Measurements from ENCODE around the gene SOX8. TPM values are rescaled to one million over a fixed set of nuclear protein-coding genes. Genes with fewer than 3 reads are reported as not detected.

Gene SOX8
- total RNA-seq, 4 donors from 2014 or later: under 0.01 to 6.4 (median 1.1) TPM; not detected in 1

GRCh38 chr16:967077-967541, 14.5 kb upstream of the SOX8 start:
- TF ChIP-seq POLR2A (IDR thresholded peaks at IDR 0.05): no peak
- no peak for TF ChIP-seq CTCF (IDR thresholded peaks at IDR 0.05)
- no peak overlapping the region for H3K27ac ChIP-seq

GRCh38 chr16:967546-968295, 13.8 kb upstream of the SOX8 start:
- intact Hi-C loops (cut with DNase I; ENCODE audit: low total_unique reads): no loop called here
- Histone ChIP-seq H3K9me3 (no peaks in the 10 kb centered on the region), H3K4me3 (no peak overlapping the region), H3K27ac (no peak overlapping the region), H3K4me1 (peaks cover 0 to 6% of the 10 kb centered on the region in 2 donors), H3K36me3 (no peaks in the 10 kb centered on the region), H3K27me3 (no peaks in the 10 kb centered on the region)
- TF ChIP-seq POLR2A (IDR thresholded peaks at IDR 0.05) (no peak), CTCF (IDR thresholded peaks at IDR 0.05) (no peak)
- DNase-seq: no peak

More at GRCh38 chr16:967077-967541, 14.5 kb upstream of the SOX8 start:
- Histone ChIP-seq H3K27me3 (no peaks in the 10 kb centered on the region), H3K36me3 (no peaks in the 10 kb centered on the region), H3K9me3 (no peaks in the 10 kb centered on the region), H3K4me3 (no peak overlapping the region), H3K4me1 (peaks cover 0 to 6% of the 10 kb centered on the region in 2 donors)
- DNase-seq: no peak
- intact Hi-C loops (cut with DNase I; ENCODE audit: low total_unique reads): no loop called here

- TF ChIP-seq CTCF (IDR thresholded peaks at IDR 0.05): no peak
- no peak for TF ChIP-seq POLR2A (IDR thresholded peaks at IDR 0.05)
- H3K9me3 ChIP-seq: no peaks in the 10 kb centered on the region
- no peak overlapping the region for H3K27ac ChIP-seq
- no peak overlapping the region for H3K4me3 ChIP-seq
- intact Hi-C loops (cut with DNase I; ENCODE audit: low total_unique reads): no loop called here
- H3K27me3 ChIP-seq: no peaks in the 10 kb centered on the region
- peaks cover 0 to 6% of the 10 kb centered on the region in 2 donors for H3K4me1 ChIP-seq
- no peak for DNase-seq
- H3K36me3 ChIP-seq: no peaks in the 10 kb centered on the region
These were observed 12.9 kb upstream of the SOX8 start for GRCh38 chr16:968620-969019.

GRCh38 chr16:969508-970385, 11.8 kb upstream of the SOX8 start:
- H3K27me3 ChIP-seq: no peaks in the 10 kb centered on the region
- intact Hi-C loops (cut with DNase I; ENCODE audit: low total_unique reads): no loop called here
- no peaks in the 10 kb centered on the region for H3K36me3 ChIP-seq
- H3K27ac ChIP-seq: peak overlapping the region in 1 of 2 donors; percentile 22
- H3K9me3 ChIP-seq: no peaks in the 10 kb centered on the region
- peak overlapping the region; percentile 84 to 88 for H3K4me3 ChIP-seq
- DNase-seq: no peak
- H3K4me1 ChIP-seq: peaks cover 0 to 6% of the 10 kb centered on the region in 2 donors
- TF ChIP-seq POLR2A (IDR thresholded peaks at IDR 0.05) (no peak), CTCF (IDR thresholded peaks at IDR 0.05) (no peak)

- Histone ChIP-seq H3K4me1 (peaks cover 0 to 6% of the 10 kb centered on the region in 2 donors), H3K27me3 (no peaks in the 10 kb centered on the region), H3K9me3 (no peaks in the 10 kb centered on the region), H3K27ac (peak overlapping the region; percentile 22 to 52), H3K36me3 (no peaks in the 10 kb centered on the region), H3K4me3 (peak overlapping the region; percentile 84 to 88)
- no peak for TF ChIP-seq CTCF (IDR thresholded peaks at IDR 0.05)
- TF ChIP-seq POLR2A (IDR thresholded peaks at IDR 0.05): no peak
- DNase-seq: no peak
- intact Hi-C loops (cut with DNase I; ENCODE audit: low total_unique reads): no loop called here
These were observed 11.2 kb upstream of the SOX8 start for GRCh38 chr16:970386-970765.
